Measurements from ENCODE around the gene RASAL2.

DNA sequence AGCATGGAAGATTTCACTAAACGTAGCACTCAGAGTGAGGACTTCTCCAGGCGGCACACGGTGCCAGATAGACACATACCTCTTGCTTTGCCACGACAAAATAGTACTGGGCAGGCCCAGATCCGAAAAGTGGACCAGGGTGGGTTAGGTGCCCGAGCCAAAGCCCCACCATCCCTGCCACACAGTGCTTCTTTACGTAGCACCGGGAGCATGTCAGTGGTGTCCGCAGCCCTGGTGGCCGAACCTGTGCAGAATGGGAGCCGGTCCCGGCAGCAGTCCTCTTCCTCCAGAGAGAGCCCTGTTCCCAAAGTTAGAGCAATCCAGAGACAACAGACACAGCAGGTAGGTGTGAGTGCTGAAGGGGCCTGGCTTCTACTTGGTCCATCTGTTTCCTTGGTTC is 364.3 kb downstream of the RASAL2 start:
- no peak for TF ChIP-seq POLR2AphosphoS5 (IDR thresholded peaks at IDR 0.05; ENCODE audit: low read depth, low read length)
- no peak for TF ChIP-seq TAF1 (IDR thresholded peaks at IDR 0.05; ENCODE audit: low read depth, low read length)
- TF ChIP-seq POLR2A (IDR thresholded peaks at IDR 0.05; ENCODE audit: low read depth, low read length): no peak
- TF ChIP-seq POU2F2 (IDR thresholded peaks at IDR 0.05; ENCODE audit: low read depth, low read length): no peak
- TF ChIP-seq SPI1 (IDR thresholded peaks at IDR 0.05; ENCODE audit: low read depth, low read length): no peak
- no peak for TF ChIP-seq PAX5 (IDR thresholded peaks at IDR 0.05; ENCODE audit: insufficient read depth, low read length, severe bottlenecking)

Measured in GM12891 (cell line).